UCSD-AML1 (cell line): Measurements from ENCODE around the gene FAR2.
"Not testable (repeated sequence)": the region's sequence is repeated elsewhere in the genome, so short reads cannot be mapped to it uniquely, and the experiment has no call there.

Experiments
- DNase-seq: peaks from one replicate; lab custom pipeline; 2025; ENCODE audit not compliant: unreplicated experiment; lab: John Stamatoyannopoulos, UW

FAR2 gene

GRCh38 chr12:29273178-29273843 is 124.2 kb downstream of the FAR2 start:
- no peak for DNase-seq

- no peak for DNase-seq
These were observed 126.8 kb downstream of the FAR2 start for GRCh38 chr12:29275834-29276233.

- no peak for DNase-seq
These were observed 128.2 kb downstream of the FAR2 start for GRCh38 chr12:29277231-29277630.

- no peak for DNase-seq
These were observed 129.8 kb downstream of the FAR2 start for GRCh38 chr12:29278673-29279420.

GRCh38 chr12:29281371-29282005 is 132.4 kb downstream of the FAR2 start:
- no peak for DNase-seq

- DNase-seq: no peak
These were observed 133.1 kb downstream of the FAR2 start for GRCh38 chr12:29282031-29282816.

- DNase-seq: no peak
These were observed 135.1 kb downstream of the FAR2 start for GRCh38 chr12:29283969-29284700.

- DNase-seq: no peak
These were observed 137.2 kb downstream of the FAR2 start for GRCh38 chr12:29286081-29286790.

GRCh38 chr12:29287622-29288021 is 138.5 kb downstream of the FAR2 start:
- no peak for DNase-seq

GRCh38 chr12:29288031-29288430 is 139.0 kb downstream of the FAR2 start:
- no peak for DNase-seq

- DNase-seq: not testable (repeated sequence)
These were observed 141.4 kb downstream of the FAR2 start for GRCh38 chr12:29290475-29290874.

- DNase-seq: no peak
These were observed 142.1 kb downstream of the FAR2 start for GRCh38 chr12:29291226-29291625.

GRCh38 chr12:29299633-29300032 is 150.6 kb downstream of the FAR2 start:
- no peak for DNase-seq

- DNase-seq: no peak
These were observed 152.0 kb downstream of the FAR2 start for GRCh38 chr12:29301114-29301513.

GRCh38 chr12:29304388-29304787 is 155.3 kb downstream of the FAR2 start:
- DNase-seq: no peak

- DNase-seq: no peak
These were observed 157.2 kb downstream of the FAR2 start for GRCh38 chr12:29306266-29306665.

- DNase-seq: no peak
These were observed 157.6 kb downstream of the FAR2 start for GRCh38 chr12:29306682-29307081.

- no peak for DNase-seq
These were observed 160.3 kb downstream of the FAR2 start for GRCh38 chr12:29309320-29309902.

GRCh38 chr12:29310899-29311298 is 161.8 kb downstream of the FAR2 start:
- no peak for DNase-seq

- no peak for DNase-seq
These were observed 165.3 kb downstream of the FAR2 start for GRCh38 chr12:29314416-29314815.
